ENCODE data around the gene DOCK4.

DNA sequence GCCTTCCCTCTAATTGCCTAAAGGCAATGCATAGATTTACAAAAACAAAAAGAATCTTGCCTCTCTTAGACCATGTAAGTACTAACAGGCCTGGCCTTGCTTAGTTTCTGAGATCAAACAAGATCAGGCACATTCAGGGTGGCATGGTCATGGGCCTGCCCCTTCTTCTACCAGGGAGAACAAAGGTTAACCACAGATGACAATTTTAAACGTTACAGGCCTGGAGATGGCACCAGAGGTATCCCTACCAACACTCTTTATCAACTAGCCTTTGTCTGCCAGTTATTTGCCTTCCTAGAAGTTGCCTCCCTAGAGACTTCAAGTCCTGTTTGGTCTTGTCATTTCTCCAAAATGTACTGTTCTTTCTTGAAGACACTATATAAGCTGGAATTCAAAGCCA lies 252.6 kb downstream of the DOCK4 start:
- TF ChIP-seq, protein P1, sequence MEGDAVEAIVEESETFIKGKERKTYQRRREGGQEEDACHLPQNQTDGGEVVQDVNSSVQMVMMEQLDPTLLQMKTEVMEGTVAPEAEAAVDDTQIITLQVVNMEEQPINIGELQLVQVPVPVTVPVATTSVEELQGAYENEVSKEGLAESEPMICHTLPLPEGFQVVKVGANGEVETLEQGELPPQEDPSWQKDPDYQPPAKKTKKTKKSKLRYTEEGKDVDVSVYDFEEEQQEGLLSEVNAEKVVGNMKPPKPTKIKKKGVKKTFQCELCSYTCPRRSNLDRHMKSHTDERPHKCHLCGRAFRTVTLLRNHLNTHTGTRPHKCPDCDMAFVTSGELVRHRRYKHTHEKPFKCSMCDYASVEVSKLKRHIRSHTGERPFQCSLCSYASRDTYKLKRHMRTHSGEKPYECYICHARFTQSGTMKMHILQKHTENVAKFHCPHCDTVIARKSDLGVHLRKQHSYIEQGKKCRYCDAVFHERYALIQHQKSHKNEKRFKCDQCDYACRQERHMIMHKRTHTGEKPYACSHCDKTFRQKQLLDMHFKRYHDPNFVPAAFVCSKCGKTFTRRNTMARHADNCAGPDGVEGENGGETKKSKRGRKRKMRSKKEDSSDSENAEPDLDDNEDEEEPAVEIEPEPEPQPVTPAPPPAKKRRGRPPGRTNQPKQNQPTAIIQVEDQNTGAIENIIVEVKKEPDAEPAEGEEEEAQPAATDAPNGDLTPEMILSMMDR (IDR thresholded peaks at IDR 0.05): no peak
- TF ChIP-seq POLR2A (IDR thresholded peaks at IDR 0.05) (no peak), POLR2AphosphoS5 (IDR thresholded peaks at IDR 0.05) (no peak)
